DMS 273 treated with DMSO at 0.1 percent for 48 hours (cell line): ENCODE data around the gene NDUFB1.

Experiments used
- DNase-seq: peaks from one replicate; lab custom pipeline; 2025; lab: John Stamatoyannopoulos, UW

Gene NDUFB1

GRCh38 chr14:92121670-92122350, at the start of gene NDUFB1, which contains the start of gene CPSF2:
NDUFB1 (minus strand) TSS chr14:92121706; CDS start chr14:92117637, 4,069 bp downstream.
CPSF2 (plus strand) TSS chr14:92121969; CDS start chr14:92130985, 9,016 bp downstream.
- DNase-seq: peak; percentile 80

GRCh38 chr14:92164958-92165357, 43.5 kb upstream of the NDUFB1 start:
- no peak for DNase-seq

GRCh38 chr14:92161521-92161920, 40.0 kb upstream of the NDUFB1 start:
- no peak for DNase-seq

- no peak for DNase-seq
Measured at GRCh38 chr14:92160619-92161018, 39.1 kb upstream of the NDUFB1 start.

- no peak for DNase-seq
Measured at GRCh38 chr14:92154283-92154942, 32.9 kb upstream of the NDUFB1 start.

- no peak for DNase-seq
Measured at GRCh38 chr14:92153581-92153980, 32.1 kb upstream of the NDUFB1 start.

GRCh38 chr14:92144708-92145107, 23.2 kb upstream of the NDUFB1 start:
- no peak for DNase-seq

GRCh38 chr14:92143962-92144361, 22.5 kb upstream of the NDUFB1 start:
- DNase-seq: no peak

GRCh38 chr14:92143309-92143708, 21.8 kb upstream of the NDUFB1 start:
- no peak for DNase-seq

GRCh38 chr14:92135269-92135668, 13.8 kb upstream of the NDUFB1 start:
- DNase-seq: peak; percentile 37

GRCh38 chr14:92134456-92134855, 12.9 kb upstream of the NDUFB1 start:
- DNase-seq: no peak

GRCh38 chr14:92122761-92123160, 1.3 kb upstream of the NDUFB1 start:
- DNase-seq: no peak

GRCh38 chr14:92122351-92122677, 808 bp upstream of the NDUFB1 start:
- DNase-seq: no peak

GRCh38 chr14:92121207-92121669, 268 bp downstream of the NDUFB1 start:
- no peak for DNase-seq

- DNase-seq: no peak
Measured at GRCh38 chr14:92109490-92109889, 12.0 kb downstream of the NDUFB1 start.

GRCh38 chr14:92108345-92109254, 12.9 kb downstream of the NDUFB1 start:
- no peak for DNase-seq

- DNase-seq: peak; percentile 94
Measured at GRCh38 chr14:92106143-92106926, 15.2 kb downstream of the NDUFB1 start, which contains the start of gene ATXN3. ATXN3 (minus strand) TSS chr14:92106582; CDS start chr14:92106552, 30 bp downstream.

- DNase-seq: no peak
Measured at GRCh38 chr14:92105893-92106142, 15.7 kb downstream of the NDUFB1 start.

GRCh38 chr14:92105073-92105892, 16.2 kb downstream of the NDUFB1 start:
- no peak for DNase-seq

GRCh38 chr14:92103363-92103989, 18.0 kb downstream of the NDUFB1 start:
- DNase-seq: no peak

- no peak for DNase-seq
Measured at GRCh38 chr14:92099802-92100201, 21.7 kb downstream of the NDUFB1 start.
